ENCODE results near the gene FOXD1. TPM values are rescaled to one million over a fixed set of nuclear protein-coding genes. Genes with fewer than 3 reads are reported as not detected.

Gene FOXD1
- polyA plus RNA-seq, 2 of the 4 experiments (the other 2 are of a cell fraction) = 2.2 to 8.2 TPM

GRCh38 chr5:73448463-73449136, at the start of gene FOXD1 (continued):
- TF ChIP-seq SREBF2 (IDR thresholded peaks at IDR 0.05) (no peak), TP53 (CRISPR knock-in tag; IDR thresholded peaks at IDR 0.05) (no peak), NPAS2 (CRISPR knock-in tag; IDR thresholded peaks at IDR 0.05; ENCODE audit: borderline replicate concordance) (no peak), REST (IDR thresholded peaks at IDR 0.05) (no peak), FOSB (CRISPR knock-in tag; IDR thresholded peaks at IDR 0.05) (no peak), ZC3H11A (IDR thresholded peaks at IDR 0.05) (no peak), ELK1 (IDR thresholded peaks at IDR 0.05; ENCODE audit: low read depth, low read length) (no peak), RNF2 (IDR thresholded peaks at IDR 0.05; ENCODE audit: borderline replicate concordance, low read depth) (no peak), RFX5 (IDR thresholded peaks at IDR 0.05) (0 out of 2 replicates have a peak, but pooled peaks have one; percentile 39), NFE2L2 (conservative IDR thresholded peaks at IDR 0.05; ENCODE audit: low read length) (no peak), GATA3 (IDR thresholded peaks at IDR 0.05; ENCODE audit: borderline replicate concordance) (no peak), SMC3 (IDR thresholded peaks at IDR 0.05) (no peak; the same call in 2 of the 3 replicates), FOSL2 (IDR thresholded peaks at IDR 0.05) (no peak), FOSL2 (CRISPR knock-in tag; IDR thresholded peaks at IDR 0.05) (no peak), ESRRA (IDR thresholded peaks at IDR 0.05; ENCODE audit: borderline replicate concordance, low read length) (no peak), HDAC2 (IDR thresholded peaks at IDR 0.05) (no peak), CEBPB (IDR thresholded peaks at IDR 0.05) (no peak), ZNF302 (CRISPR knock-in tag; IDR thresholded peaks at IDR 0.05) (no peak), EP300 (IDR thresholded peaks at IDR 0.05) (no peak)
- TF ChIP-seq, protein P1, sequence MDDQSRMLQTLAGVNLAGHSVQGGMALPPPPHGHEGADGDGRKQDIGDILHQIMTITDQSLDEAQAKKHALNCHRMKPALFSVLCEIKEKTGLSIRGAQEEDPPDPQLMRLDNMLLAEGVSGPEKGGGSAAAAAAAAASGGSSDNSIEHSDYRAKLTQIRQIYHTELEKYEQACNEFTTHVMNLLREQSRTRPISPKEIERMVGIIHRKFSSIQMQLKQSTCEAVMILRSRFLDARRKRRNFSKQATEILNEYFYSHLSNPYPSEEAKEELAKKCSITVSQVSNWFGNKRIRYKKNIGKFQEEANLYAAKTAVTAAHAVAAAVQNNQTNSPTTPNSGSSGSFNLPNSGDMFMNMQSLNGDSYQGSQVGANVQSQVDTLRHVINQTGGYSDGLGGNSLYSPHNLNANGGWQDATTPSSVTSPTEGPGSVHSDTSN (IDR thresholded peaks at IDR 0.05) = 0 out of 2 replicates have a peak, but pooled peaks have one; percentile 59
- TF ChIP-seq, protein P2, sequence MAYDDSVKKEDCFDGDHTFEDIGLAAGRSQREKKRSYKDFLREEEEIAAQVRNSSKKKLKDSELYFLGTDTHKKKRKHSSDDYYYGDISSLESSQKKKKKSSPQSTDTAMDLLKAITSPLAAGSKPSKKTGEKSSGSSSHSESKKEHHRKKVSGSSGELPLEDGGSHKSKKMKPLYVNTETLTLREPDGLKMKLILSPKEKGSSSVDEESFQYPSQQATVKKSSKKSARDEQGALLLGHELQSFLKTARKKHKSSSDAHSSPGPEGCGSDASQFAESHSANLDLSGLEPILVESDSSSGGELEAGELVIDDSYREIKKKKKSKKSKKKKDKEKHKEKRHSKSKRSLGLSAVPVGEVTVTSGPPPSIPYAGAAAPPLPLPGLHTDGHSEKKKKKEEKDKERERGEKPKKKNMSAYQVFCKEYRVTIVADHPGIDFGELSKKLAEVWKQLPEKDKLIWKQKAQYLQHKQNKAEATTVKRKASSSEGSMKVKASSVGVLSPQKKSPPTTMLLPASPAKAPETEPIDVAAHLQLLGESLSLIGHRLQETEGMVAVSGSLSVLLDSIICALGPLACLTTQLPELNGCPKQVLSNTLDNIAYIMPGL (CRISPR knock-in tag; IDR thresholded peaks at IDR 0.05; ENCODE audit: borderline replicate concordance) = no peak
